ENCODE results near the gene MUS81. TPM values are rescaled to one million over a fixed set of nuclear protein-coding genes. Genes with fewer than 3 reads are reported as not detected.

Gene MUS81
- total and polyA plus RNA-seq, 9 of the 15 experiments (the other 6 are each of a cell fraction or from before 2014, with no cell fraction given), result 13.4 to 118 (median 53.7) TPM

DNA sequence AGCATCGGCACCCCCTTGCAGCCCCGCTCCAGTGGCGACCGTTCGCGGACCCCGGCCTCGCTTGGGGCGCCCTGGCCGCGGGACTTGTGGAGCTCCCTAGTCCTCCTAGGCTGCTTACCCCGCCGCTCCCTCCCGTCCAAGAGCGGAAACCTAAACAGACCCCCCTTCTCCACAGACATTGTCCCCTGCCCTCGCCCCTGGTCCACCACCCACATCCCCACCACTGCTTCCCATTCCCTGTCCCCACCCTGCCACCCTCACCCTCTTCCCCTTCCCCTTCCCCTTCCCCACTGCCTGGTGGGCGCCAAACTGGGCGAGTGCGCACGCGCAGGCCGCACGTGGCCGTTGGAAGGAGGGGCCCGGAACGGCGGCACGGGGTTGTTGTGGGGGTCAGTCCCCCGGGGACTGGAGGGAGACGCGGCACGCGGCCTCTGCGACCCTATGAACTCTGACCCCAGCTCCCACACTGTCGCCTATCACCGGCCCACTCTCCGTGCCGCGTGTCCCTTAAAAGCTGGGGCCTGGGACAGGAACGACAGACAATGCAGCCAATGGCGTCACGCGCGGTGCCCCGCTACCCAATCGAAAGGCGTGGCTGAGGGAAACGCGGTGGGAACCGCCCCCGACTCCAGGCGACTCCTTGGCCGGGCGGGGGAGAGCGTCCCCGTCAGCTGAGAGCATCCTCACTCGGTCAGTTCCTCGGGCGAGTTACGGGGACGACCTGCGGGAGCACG is 26.8 kb upstream of the MUS81 start, which contains the start of gene SNX32 (continued):
- TF ChIP-seq ETV6 (IDR thresholded peaks at IDR 0.05; ENCODE audit: borderline replicate concordance in 1 of 2, low read depth in 2 of 2, low read length in 1 of 2) (no peak), ETV6 (CRISPR knock-in tag; IDR thresholded peaks at IDR 0.05; ENCODE audit: borderline replicate concordance) (no peak), ZFX (CRISPR knock-in tag; IDR thresholded peaks at IDR 0.05) (no peak), GTF2B (IDR thresholded peaks at IDR 0.05; ENCODE audit: extremely low read depth, insufficient read length) (no peak), ATF1 (CRISPR knock-in tag; IDR thresholded peaks at IDR 0.05) (no peak), ATF1 (tag; IDR thresholded peaks at IDR 0.05) (peak; percentile 64), TFAP4 (CRISPR knock-in tag; IDR thresholded peaks at IDR 0.05; ENCODE audit: borderline replicate concordance) (peak; percentile 85; the same call in 1 of the 2 replicates), ESRRA (IDR thresholded peaks at IDR 0.05; ENCODE audit: borderline replicate concordance, low read depth) (no peak), JUND (IDR thresholded peaks at IDR 0.05; ENCODE audit: borderline replicate concordance, low read depth, low read length) (no peak), JUND (tag; IDR thresholded peaks at IDR 0.05; ENCODE audit: borderline replicate concordance, low read depth, low read length) (no peak), MAZ (CRISPR knock-in tag; conservative IDR thresholded peaks at IDR 0.05 in 1 of 2, IDR thresholded peaks at IDR 0.05 in 1 of 2) (peak in 1 of 2 experiments; percentile 93; a peak in 2 of 4 replicates), EGR1 (conservative IDR thresholded peaks at IDR 0.05) (peak; percentile 42), MCM5 (IDR thresholded peaks at IDR 0.05; ENCODE audit: low read depth) (no peak), NFE2 (IDR thresholded peaks at IDR 0.05; ENCODE audit: low read depth) (no peak), L3MBTL2 (IDR thresholded peaks at IDR 0.05) (no peak), ZNF445 (CRISPR knock-in tag; IDR thresholded peaks at IDR 0.05; ENCODE audit: low read depth) (no peak), TOE1 (IDR thresholded peaks at IDR 0.05; ENCODE audit: borderline replicate concordance) (peak; percentile 90), TOE1 (CRISPR knock-in tag; IDR thresholded peaks at IDR 0.05; ENCODE audit: borderline replicate concordance, low read depth) (no peak), TCF7L2 (IDR thresholded peaks at IDR 0.05; ENCODE audit: low read depth, low read length) (no peak), SETDB1 (IDR thresholded peaks at IDR 0.05; ENCODE audit: low read length) (no peak), TFAM (CRISPR knock-in tag; conservative IDR thresholded peaks at IDR 0.05) (no peak), HDAC6 (IDR thresholded peaks at IDR 0.05; ENCODE audit: low read depth, low read length) (no peak), SP1 (CRISPR knock-in tag; IDR thresholded peaks at IDR 0.05) (peak; percentile 97), HNRNPH1 (optimal IDR thresholded peaks at IDR 0.05; ENCODE audit: low read depth, low read length) (no peak), DIDO1 (tag; IDR thresholded peaks at IDR 0.05; ENCODE audit: low read depth) (no peak), NFYB (IDR thresholded peaks at IDR 0.05; ENCODE audit: extremely low read depth, insufficient read length) (peak; percentile 89), SIRT6 (IDR thresholded peaks at IDR 0.05; ENCODE audit: low read depth, low read length) (no peak)
- TF ChIP-seq, protein P1, sequence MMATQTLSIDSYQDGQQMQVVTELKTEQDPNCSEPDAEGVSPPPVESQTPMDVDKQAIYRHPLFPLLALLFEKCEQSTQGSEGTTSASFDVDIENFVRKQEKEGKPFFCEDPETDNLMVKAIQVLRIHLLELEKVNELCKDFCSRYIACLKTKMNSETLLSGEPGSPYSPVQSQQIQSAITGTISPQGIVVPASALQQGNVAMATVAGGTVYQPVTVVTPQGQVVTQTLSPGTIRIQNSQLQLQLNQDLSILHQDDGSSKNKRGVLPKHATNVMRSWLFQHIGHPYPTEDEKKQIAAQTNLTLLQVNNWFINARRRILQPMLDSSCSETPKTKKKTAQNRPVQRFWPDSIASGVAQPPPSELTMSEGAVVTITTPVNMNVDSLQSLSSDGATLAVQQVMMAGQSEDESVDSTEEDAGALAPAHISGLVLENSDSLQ (IDR thresholded peaks at IDR 0.05), result peak; percentile 98
